B cell (primary cell): ENCODE data around the gene SLC24A3. TPM values are rescaled to one million over a fixed set of nuclear protein-coding genes. Genes with fewer than 3 reads are reported as not detected.

Experiments
- ATAC-seq: fragments of 200-7000 bp; cut with Tn5 transposase; one replicate; pipeline ENCODE4 v1.10.0; 2021; ENCODE audit warnings: low read depth, mild to moderate bottlenecking, moderate number of reproducible peaks, moderate library complexity
- CTCF ChIA-PET: fragments of 350-600 bp; sonication (Branson Sonifier 250); formaldehyde crosslinking; loops from one replicate; lab custom pipeline; 2021; ENCODE audit warnings: antibody characterized with exemption, inconsistent platforms; lab: Charles Lee
- POLR2A ChIA-PET: fragments of 350-600 bp; sonication (Branson Sonifier 250); formaldehyde crosslinking; loops from one replicate; lab custom pipeline; 2021; ENCODE audit warnings: antibody characterized with exemption; lab: Charles Lee
- DNase-seq: peaks from one replicate; pipeline ENCODE4 v3.0.0; 2013
- H2AFZ ChIP-seq: 2 replicates; pipeline ENCODE4 v1.6.1; 2012; ENCODE audit warnings: mild to moderate bottlenecking, low read depth, low read length; ENCODE audit not compliant: insufficient read depth, poor library complexity, severe bottlenecking
- H3K27ac ChIP-seq, 2 donors: 1 replicate in 1 of 2; 2 replicates in 1 of 2; pipeline ENCODE4 v1.5.1; 2012 to 2013; ENCODE audit warnings: low read length in 2 of 2, mild to moderate bottlenecking in 2 of 2, moderate library complexity in 1 of 2
- H3K27me3 ChIP-seq, 4 experiments: fragments of 200-600 bp in 1 of 4; sonication (generic) in 1 of 4; replicated peaks in 1 of 4; 1 replicate in 2 of 4; 2 replicates in 2 of 4; pipeline versions ENCODE4 v1.6.1 to v1.7.0; 2013 to 2016; ENCODE audit warnings: low read length in 3 of 4, mild to moderate bottlenecking in 2 of 4, mixed read lengths in 1 of 4, moderate library complexity in 1 of 4; ENCODE audit not compliant: insufficient read depth in 4 of 4, control insufficient read depth in 3 of 4; ENCODE audit errors: control extremely low read depth in 1 of 4
- H3K36me3 ChIP-seq, 2 experiments: replicated peaks in 1 of 2; 1 replicate in 1 of 2; 2 replicates in 1 of 2; pipeline versions ENCODE4 v1.6.1 to v1.7.1; 2013; ENCODE audit warnings: low read length in 1 of 2; ENCODE audit not compliant: insufficient read depth in 2 of 2, control insufficient read depth in 1 of 2; ENCODE audit errors: control extremely low read depth in 1 of 2, extremely low read depth in 1 of 2
- H3K4me1 ChIP-seq, 2 donors: fragments of 200-600 bp in 1 of 2; sonication (generic) in 1 of 2; 1 replicate in 1 of 2; 2 replicates in 1 of 2; pipeline versions ENCODE4 v1.5.1 to v1.6.1; 2013 to 2017; ENCODE audit warnings: low read length in 2 of 2; ENCODE audit not compliant: control insufficient read depth in 2 of 2, insufficient read depth in 2 of 2
- H3K4me2 ChIP-seq: replicated peaks from 2 replicates; pipeline ENCODE3; 2012; ENCODE audit warnings: mild to moderate bottlenecking, low read depth, low read length; ENCODE audit not compliant: poor library complexity, severe bottlenecking
- H3K4me3 ChIP-seq, 5 experiments: fragments of 200-600 bp in 1 of 5; sonication (generic) in 1 of 5; 1 replicate in 3 of 5; 2 replicates in 2 of 5; pipeline versions ENCODE4 v1.5.1 to v1.7.0; 2011 to 2016; ENCODE audit warnings: low read length in 4 of 5, mild to moderate bottlenecking in 4 of 5, low read depth in 2 of 5, control low read depth in 1 of 5, moderate library complexity in 1 of 5; ENCODE audit not compliant: insufficient read depth in 1 of 5; ENCODE audit errors: control extremely low read depth in 1 of 5, extremely low read depth in 1 of 5
- H3K79me2 ChIP-seq: fragments of 200-600 bp; sonication (generic); one replicate; pipeline ENCODE4 v1.6.0; 2016; ENCODE audit warnings: low read length; ENCODE audit not compliant: control insufficient read depth, insufficient read depth
- H3K9ac ChIP-seq: fragments of 200-600 bp; sonication (generic); 2 replicates; pipeline ENCODE4 v1.6.1; 2017; ENCODE audit warnings: mild to moderate bottlenecking, low read length, moderate library complexity
- H3K9me3 ChIP-seq, 3 donors: one replicate each; pipeline versions ENCODE4 v1.6.1 to v1.7.1; 2013; ENCODE audit warnings: low read length in 2 of 3; ENCODE audit not compliant: control insufficient read depth in 2 of 3, insufficient read depth in 1 of 3; ENCODE audit errors: control extremely low read depth in 1 of 3
- H4K20me1 ChIP-seq: 2 replicates; pipeline ENCODE4 v1.6.0; 2012; ENCODE audit warnings: mild to moderate bottlenecking, low read length; ENCODE audit not compliant: insufficient read depth, control insufficient read depth, poor library complexity, severe bottlenecking
- H3K27ac Mint-ChIP-seq: one replicate; pipeline ENCODE4 v1.8.0; 2021; ENCODE audit warnings: mixed read lengths
- H3K27me3 Mint-ChIP-seq: one replicate; pipeline ENCODE4 v1.8.0; 2021; ENCODE audit warnings: mixed read lengths
- H3K4me1 Mint-ChIP-seq: one replicate; pipeline ENCODE4 v1.8.0; 2021; ENCODE audit warnings: mixed read lengths
- H3K4me3 Mint-ChIP-seq: one replicate; pipeline ENCODE4 v1.8.0; 2021; ENCODE audit warnings: mixed read lengths
- H3K9me3 Mint-ChIP-seq: one replicate; pipeline ENCODE4 v1.8.0; 2022; ENCODE audit warnings: mixed read lengths; ENCODE audit not compliant: insufficient read depth
- EZH2 ChIP-seq: IDR thresholded peaks from 2 replicates; pipeline ENCODE4 v1.6.1; 2012; ENCODE audit warnings: borderline replicate concordance, low read depth, mild to moderate bottlenecking, moderate library complexity, low read length; ENCODE audit not compliant: insufficient read depth, poor library complexity, severe bottlenecking
- WGBS: methylation state at CpG from one replicate; pipeline ENCODE4 v1.1.5; 2013; ENCODE audit warnings: missing lambda C conversion rate; ENCODE audit not compliant: insufficient coverage; 5-methylcytosine and 5-hydroxymethylcytosine counted together
- intact Hi-C: fragments of 100-400 bp; cut with micrococcal nuclease; formaldehyde crosslinking; loops from one replicate; pipeline ENCODE4 v1.10.0; 2022
- polyA plus RNA-seq: library from polyadenylated mRNA; depleted of rRNA; stranded (reverse); fragments of >200 nt; gene quantifications from 2 replicates; pipeline ENCODE4 v1.2.3, GENCODE V29; 2012
- total RNA-seq, 2 donors: library from RNA; stranded (reverse); fragments of 120-200 nt in 1 of 2; gene quantifications; 1 replicate in 1 of 2; 2 replicates in 1 of 2; pipeline versions ENCODE4 v1.2.3 to v1.2.4, GENCODE V29; 2013 to 2022
- TF ChIP-seq, protein P1 (sequence below): fragments of 200-600 bp; IDR thresholded peaks from one replicate; pipeline ENCODE4 v1.8.0; 2022; ENCODE audit warnings: antibody characterized with exemption, mild to moderate bottlenecking

The SLC24A3 gene
- total and polyA plus RNA-seq, 2 donors (not counting 1 experiment from before 2014, with no cell fraction given) = not detected

DNA sequence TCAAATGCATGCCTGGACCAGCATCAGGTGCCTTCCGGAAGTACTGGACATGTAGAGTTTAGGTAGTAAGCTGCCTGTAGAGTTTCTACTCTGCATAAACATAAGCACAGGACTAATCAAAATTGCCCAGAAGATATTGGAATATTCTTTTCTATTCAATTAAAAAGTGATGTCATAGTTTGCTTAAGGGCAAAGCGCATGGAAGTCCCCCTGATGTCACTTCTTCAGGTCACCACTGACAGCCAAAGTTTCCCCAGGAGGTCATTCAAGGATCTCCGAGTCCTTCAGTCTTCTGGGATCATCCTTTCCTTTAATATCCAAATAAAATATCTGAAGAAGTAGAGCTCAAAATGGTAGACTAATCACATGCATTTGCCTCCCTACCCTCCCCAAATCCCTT is 528.1 kb downstream of the SLC24A3 start:
- H3K9me3 Mint-ChIP-seq = peaks cover under 1% of the 10 kb centered on the region
- Histone ChIP-seq H3K4me2 (no peak overlapping the region), H3K27me3 (peaks cover 0 to 9% (median 3%) of the 10 kb centered on the region in 4 experiments), H3K9me3 (peaks cover 0 to 6% (median 2%) of the 10 kb centered on the region in 3 donors), H3K27ac (no peak overlapping the region), H3K4me3 (no peak overlapping the region), H3K4me1 (peaks cover 2 to 3% of the 10 kb centered on the region in 2 donors), H4K20me1 (no peaks in the 10 kb centered on the region), H3K36me3 (no peaks in the 10 kb centered on the region), H3K9ac (no peak overlapping the region), H3K79me2 (no peaks in the 10 kb centered on the region), H2AFZ (no peak overlapping the region)
- no peak overlapping the region for H3K27ac Mint-ChIP-seq
- POLR2A ChIA-PET = no interaction called here
- TF ChIP-seq, protein P1, sequence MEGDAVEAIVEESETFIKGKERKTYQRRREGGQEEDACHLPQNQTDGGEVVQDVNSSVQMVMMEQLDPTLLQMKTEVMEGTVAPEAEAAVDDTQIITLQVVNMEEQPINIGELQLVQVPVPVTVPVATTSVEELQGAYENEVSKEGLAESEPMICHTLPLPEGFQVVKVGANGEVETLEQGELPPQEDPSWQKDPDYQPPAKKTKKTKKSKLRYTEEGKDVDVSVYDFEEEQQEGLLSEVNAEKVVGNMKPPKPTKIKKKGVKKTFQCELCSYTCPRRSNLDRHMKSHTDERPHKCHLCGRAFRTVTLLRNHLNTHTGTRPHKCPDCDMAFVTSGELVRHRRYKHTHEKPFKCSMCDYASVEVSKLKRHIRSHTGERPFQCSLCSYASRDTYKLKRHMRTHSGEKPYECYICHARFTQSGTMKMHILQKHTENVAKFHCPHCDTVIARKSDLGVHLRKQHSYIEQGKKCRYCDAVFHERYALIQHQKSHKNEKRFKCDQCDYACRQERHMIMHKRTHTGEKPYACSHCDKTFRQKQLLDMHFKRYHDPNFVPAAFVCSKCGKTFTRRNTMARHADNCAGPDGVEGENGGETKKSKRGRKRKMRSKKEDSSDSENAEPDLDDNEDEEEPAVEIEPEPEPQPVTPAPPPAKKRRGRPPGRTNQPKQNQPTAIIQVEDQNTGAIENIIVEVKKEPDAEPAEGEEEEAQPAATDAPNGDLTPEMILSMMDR = no peak
- TF ChIP-seq EZH2 = no peak
- H3K4me1 Mint-ChIP-seq = peaks cover 3% of the 10 kb centered on the region
- no peak for DNase-seq
- H3K27me3 Mint-ChIP-seq = peaks cover 33% of the 10 kb centered on the region
- intact Hi-C loops = no loop called here
- CTCF ChIA-PET = no interaction called here
- ATAC-seq = no peak
- WGBS = no CpG with 5 or more reads among the region's 3 CpGs
- no peak overlapping the region for H3K4me3 Mint-ChIP-seq

DNA sequence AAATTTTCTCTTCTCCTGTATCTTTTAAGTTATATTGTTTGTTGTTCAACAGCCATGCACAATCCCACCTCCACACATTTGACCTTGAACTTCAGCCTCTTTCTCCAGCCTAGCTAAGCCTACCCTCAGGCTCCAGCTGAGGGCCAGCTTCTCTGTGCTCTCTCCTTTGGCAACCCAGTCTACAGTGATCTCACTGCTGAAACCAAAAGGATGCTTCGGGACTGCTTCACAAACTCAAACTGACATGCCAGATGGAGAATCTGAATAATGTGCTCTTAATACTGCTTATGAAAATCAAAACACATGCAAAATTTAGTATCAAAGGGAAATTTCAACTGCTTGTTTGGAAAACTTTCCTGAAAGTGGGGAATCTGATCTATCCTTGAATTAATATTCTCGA is 529.5 kb downstream of the SLC24A3 start:
- ChIA-PET POLR2A (no interaction called here), CTCF (no interaction called here)
- no peaks in the 10 kb centered on the region for H3K79me2 ChIP-seq
- H3K36me3 ChIP-seq = no peaks in the 10 kb centered on the region
- H3K27ac ChIP-seq = no peak overlapping the region
- H3K4me2 ChIP-seq = no peak overlapping the region
- Mint-ChIP-seq H3K27ac (no peak overlapping the region), H3K4me3 (no peak overlapping the region), H3K27me3 (peaks cover 33% of the 10 kb centered on the region), H3K4me1 (no peaks in the 10 kb centered on the region), H3K9me3 (peaks cover 2% of the 10 kb centered on the region)
- no peak for DNase-seq
- H4K20me1 ChIP-seq = no peaks in the 10 kb centered on the region
- H3K9me3 ChIP-seq = peaks cover 0 to 7% (median 6%) of the 10 kb centered on the region in 3 donors
- WGBS = no CpG with 5 or more reads among the region's 2 CpGs
- H2AFZ ChIP-seq = no peak overlapping the region
- H3K27me3 ChIP-seq = peaks cover 0 to 12% (median 5%) of the 10 kb centered on the region in 4 experiments
- H3K4me3 ChIP-seq = no peak overlapping the region
- intact Hi-C loops = no loop called here
- H3K4me1 ChIP-seq = no peaks in the 10 kb centered on the region
- H3K9ac ChIP-seq = no peak overlapping the region
- TF ChIP-seq, protein P1 = no peak
- TF ChIP-seq EZH2 = no peak
- no peak for ATAC-seq
